ENCODE measurements around the gene DCBLD2.
A peak's percentile ranks its signal among the peaks of the same experiment; 100 is the strongest.
"Not testable (repeated sequence)": the region's sequence is repeated elsewhere in the genome, so short reads cannot be mapped to it uniquely, and the experiment has no call there.

DCBLD2 gene

GRCh38 chr3:98890965-98891910 lies 10.3 kb downstream of the DCBLD2 start:
- peak; percentile 40 for DNase-seq

GRCh38 chr3:98890181-98890835 lies 11.2 kb downstream of the DCBLD2 start:
- no peak for DNase-seq

GRCh38 chr3:98887684-98888083 lies 13.8 kb downstream of the DCBLD2 start:
- DNase-seq: no peak

- no peak for DNase-seq
Measured at GRCh38 chr3:98886525-98886924, 15.0 kb downstream of the DCBLD2 start.

GRCh38 chr3:98885851-98886250 lies 15.6 kb downstream of the DCBLD2 start:
- peak; percentile 36 for DNase-seq

- DNase-seq: peak; percentile 75
Measured at GRCh38 chr3:98884675-98885371, 16.7 kb downstream of the DCBLD2 start.

GRCh38 chr3:98882614-98883333 lies 18.7 kb downstream of the DCBLD2 start:
- DNase-seq: peak; percentile 51

- DNase-seq: no peak
Measured at GRCh38 chr3:98877132-98877531, 24.4 kb downstream of the DCBLD2 start.

- DNase-seq: peak; percentile 24
Measured at GRCh38 chr3:98875535-98875934, 26.0 kb downstream of the DCBLD2 start.

GRCh38 chr3:98874602-98875249 lies 26.8 kb downstream of the DCBLD2 start:
- no peak for DNase-seq

GRCh38 chr3:98869391-98869790 lies 32.1 kb downstream of the DCBLD2 start:
- DNase-seq: no peak

- DNase-seq: not testable (repeated sequence)
Measured at GRCh38 chr3:98857971-98858370, 43.5 kb downstream of the DCBLD2 start.

- not testable (repeated sequence) for DNase-seq
Measured at GRCh38 chr3:98857258-98857657, 44.2 kb downstream of the DCBLD2 start.

GRCh38 chr3:98856724-98857123 lies 44.8 kb downstream of the DCBLD2 start:
- DNase-seq: no peak

GRCh38 chr3:98855806-98856400 lies 45.6 kb downstream of the DCBLD2 start:
- peak; percentile 96 for DNase-seq

- no peak for DNase-seq
Measured at GRCh38 chr3:98848108-98848507, 53.4 kb downstream of the DCBLD2 start.

- DNase-seq: peak; percentile 85
Measured at GRCh38 chr3:98846101-98846500, 55.4 kb downstream of the DCBLD2 start.

GRCh38 chr3:98843266-98843959 lies 58.1 kb downstream of the DCBLD2 start:
- peak; percentile 46 for DNase-seq

- peak; percentile 35 for DNase-seq
Measured at GRCh38 chr3:98839846-98840245, 61.6 kb downstream of the DCBLD2 start.

GRCh38 chr3:98831060-98831459 lies 70.4 kb downstream of the DCBLD2 start:
- DNase-seq: not testable (repeated sequence)

- no peak for DNase-seq
Measured at GRCh38 chr3:98829246-98829832, 72.2 kb downstream of the DCBLD2 start.
